Measurements from ENCODE around the gene PNPLA7. TPM values are rescaled to one million over a fixed set of nuclear protein-coding genes. Genes with fewer than 3 reads are reported as not detected.

The PNPLA7 gene
- total RNA-seq, 2 donors from 2014 or later: 6.8 to 8.2 TPM

DNA sequence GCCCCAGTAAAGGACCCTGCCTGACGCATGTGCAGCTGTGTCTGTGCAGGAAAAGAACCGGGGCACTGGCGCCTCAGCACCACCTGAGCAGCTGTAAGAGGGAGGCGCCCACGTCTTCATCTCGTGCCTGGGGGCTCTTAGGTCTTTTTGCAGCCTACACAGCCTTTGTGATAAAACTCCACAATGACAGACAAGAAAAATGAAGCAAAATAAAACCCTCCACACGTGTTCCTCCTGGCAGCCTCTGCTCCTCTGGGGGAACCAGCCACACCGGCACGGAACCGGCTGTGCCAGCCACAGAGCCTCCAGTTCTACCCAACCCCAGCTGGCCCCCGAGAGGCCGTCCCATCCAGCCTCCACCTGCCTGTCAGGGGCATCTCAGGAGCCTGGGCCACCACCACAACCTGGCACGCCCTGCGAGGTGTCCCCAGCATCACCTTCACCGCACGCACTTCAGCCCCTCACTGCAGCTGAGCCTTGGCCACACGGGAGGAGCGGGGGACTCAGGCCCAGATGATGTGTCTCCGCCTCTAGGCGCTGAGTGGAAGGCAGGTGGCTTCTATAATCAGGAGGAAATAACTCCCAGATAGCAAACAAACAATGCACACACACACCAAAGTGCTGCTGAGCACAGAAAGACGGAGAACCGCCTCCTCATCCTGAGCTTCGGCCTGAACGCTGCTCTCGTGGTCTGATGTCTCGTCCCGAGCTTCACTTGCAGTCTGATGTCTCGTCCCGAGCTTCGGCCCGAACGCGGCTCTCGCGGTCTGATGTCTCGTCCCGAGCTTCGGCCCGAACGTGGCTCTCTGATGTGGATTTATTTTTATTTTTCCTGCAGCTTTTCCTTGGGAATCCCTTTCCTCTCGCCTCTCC is 62.5 kb downstream of the PNPLA7 start:
- Mint-ChIP-seq H3K36me3 (ENCODE audit: insufficient read depth in 2 of 2) (no peaks in the 10 kb centered on the region), H3K9me3 (no peaks in the 10 kb centered on the region), H3K4me3 (no peak overlapping the region)

DNA sequence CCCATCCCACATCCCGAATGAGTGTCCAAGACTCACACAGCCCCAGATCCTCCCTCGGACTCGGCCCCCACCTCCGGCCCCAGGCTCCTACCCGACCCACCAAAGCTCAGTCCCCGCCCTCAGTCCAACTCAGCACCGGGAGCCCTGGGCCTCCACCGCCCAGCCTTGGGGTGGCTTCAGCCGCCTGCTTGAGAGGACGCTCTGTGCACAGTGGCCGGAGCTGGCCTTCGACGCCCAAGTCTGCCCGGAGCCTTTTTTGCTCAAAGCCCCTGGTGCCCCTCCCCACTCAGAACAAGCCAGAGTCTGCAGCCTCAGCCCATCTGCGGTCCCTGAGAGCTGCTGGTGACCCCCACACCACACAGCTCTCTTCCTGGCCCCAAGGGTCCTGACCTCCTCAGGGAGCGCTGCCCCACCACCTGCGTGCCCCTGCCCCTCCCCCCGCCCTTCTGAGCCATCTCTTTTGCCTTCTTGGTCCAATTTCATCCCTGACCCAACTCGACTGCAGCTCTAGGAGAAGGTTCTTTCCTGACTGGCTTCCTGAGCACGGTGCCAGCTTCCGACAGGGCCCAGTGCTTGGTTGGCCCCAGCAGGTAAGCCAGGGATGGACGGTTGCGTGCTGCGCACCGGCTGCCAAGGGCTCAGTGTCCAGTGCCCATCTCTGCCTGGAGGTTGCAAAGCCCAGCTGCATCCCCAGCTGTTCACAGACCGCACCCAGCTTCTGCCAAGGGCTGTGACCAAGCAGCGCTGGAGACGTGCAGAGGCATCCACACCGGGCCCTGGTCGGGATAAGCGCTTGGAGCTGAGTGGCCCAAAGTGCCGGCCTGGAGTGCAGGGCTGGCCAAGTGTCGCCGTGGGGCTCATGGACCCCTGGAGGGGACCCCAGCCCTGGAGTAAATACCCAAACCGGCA is 63.4 kb downstream of the PNPLA7 start:
- Mint-ChIP-seq H3K36me3 (ENCODE audit: insufficient read depth in 2 of 2) (no peaks in the 10 kb centered on the region), H3K4me1 (ENCODE audit: low read depth) (peaks cover 5% of the 10 kb centered on the region), H3K27ac (no peak overlapping the region), H3K9me3 (no peaks in the 10 kb centered on the region), H3K27me3 (ENCODE audit: low read depth) (no peaks in the 10 kb centered on the region), H3K4me3 (no peak overlapping the region)
- ATAC-seq (replicated peaks in 1 of 2): no peak
- DNase-seq: no peak

More for the DNA sequence above, 62.5 kb downstream of the PNPLA7 start:
- Mint-ChIP-seq H3K27me3 (ENCODE audit: low read depth) (no peaks in the 10 kb centered on the region), H3K4me1 (ENCODE audit: low read depth) (no peaks in the 10 kb centered on the region), H3K27ac (no peak overlapping the region)
- ATAC-seq (replicated peaks in 1 of 2): no peak
- DNase-seq: no peak

DNA sequence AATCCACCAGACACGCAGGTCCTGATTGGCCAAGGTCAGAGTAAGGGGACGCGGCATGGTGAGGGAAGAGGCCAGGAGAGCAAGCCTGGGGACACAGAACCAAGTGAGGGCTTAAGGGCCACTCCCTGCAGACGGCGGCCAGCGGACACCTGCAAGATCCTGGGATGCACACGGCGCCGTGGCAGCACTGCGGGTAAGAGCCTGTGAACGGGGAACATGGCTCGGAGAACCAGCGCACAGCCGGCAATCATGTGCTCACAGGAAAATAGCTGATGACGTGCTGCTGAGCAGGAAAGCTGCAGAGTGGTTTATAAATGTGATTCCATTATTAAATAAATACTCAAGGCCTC is 64.1 kb downstream of the PNPLA7 start:
- H3K27ac Mint-ChIP-seq: no peak overlapping the region
- H3K4me1 Mint-ChIP-seq (ENCODE audit: low read depth): peaks cover 5% of the 10 kb centered on the region
- H3K27me3 Mint-ChIP-seq (ENCODE audit: low read depth): no peaks in the 10 kb centered on the region
- H3K9me3 Mint-ChIP-seq: no peaks in the 10 kb centered on the region
- ATAC-seq (replicated peaks in 1 of 2) (no peak), DNase-seq (no peak)
- H3K36me3 Mint-ChIP-seq (ENCODE audit: insufficient read depth in 2 of 2): no peaks in the 10 kb centered on the region
- H3K4me3 Mint-ChIP-seq: no peak overlapping the region

DNA sequence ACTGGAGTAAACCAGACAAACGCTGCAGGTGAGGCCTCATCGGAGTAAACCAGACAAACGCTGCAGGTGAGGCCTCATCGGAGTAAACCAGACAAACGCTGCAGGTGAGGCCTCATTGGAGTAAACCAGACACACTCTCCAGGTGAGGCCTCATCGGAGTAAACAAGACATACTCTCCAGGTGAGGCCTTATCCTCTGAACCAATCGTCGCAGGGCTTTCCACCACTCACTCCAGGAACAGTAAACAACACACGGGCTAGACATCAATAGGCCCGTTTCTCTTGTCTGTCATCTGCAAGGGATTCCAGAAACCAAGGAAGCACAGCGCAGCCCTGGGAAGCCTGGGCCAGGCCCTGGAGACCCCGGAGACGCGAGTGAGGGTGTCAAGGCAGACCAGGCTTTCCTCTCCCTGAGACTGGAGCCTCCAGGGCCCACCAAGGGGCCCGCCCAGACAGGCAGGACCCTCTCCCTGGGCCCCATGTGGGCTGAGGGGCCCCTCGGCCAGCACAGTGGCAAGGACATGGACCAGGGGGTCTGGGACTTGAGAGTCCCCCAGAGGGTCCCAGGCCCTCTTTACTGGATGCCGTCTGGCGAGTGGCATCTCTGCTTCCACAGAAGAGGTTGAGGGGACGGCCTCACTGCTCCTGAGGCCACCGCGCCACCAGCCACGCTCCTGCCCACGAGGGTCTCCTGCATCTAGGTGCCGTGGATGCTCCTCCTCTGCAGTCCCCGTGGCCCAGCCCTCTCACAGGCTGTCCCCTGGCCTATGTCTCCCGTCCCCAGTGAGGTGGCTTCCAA is 64.7 kb downstream of the PNPLA7 start:
- no peak overlapping the region for H3K27ac Mint-ChIP-seq
- H3K4me1 Mint-ChIP-seq (ENCODE audit: low read depth): peaks cover 5% of the 10 kb centered on the region
- no peak for DNase-seq
- no peaks in the 10 kb centered on the region for H3K36me3 Mint-ChIP-seq (ENCODE audit: insufficient read depth in 2 of 2)
- no peak overlapping the region for H3K4me3 Mint-ChIP-seq
- no peaks in the 10 kb centered on the region for H3K27me3 Mint-ChIP-seq (ENCODE audit: low read depth)
- H3K9me3 Mint-ChIP-seq: no peaks in the 10 kb centered on the region
- ATAC-seq (replicated peaks in 1 of 2): no peak

DNA sequence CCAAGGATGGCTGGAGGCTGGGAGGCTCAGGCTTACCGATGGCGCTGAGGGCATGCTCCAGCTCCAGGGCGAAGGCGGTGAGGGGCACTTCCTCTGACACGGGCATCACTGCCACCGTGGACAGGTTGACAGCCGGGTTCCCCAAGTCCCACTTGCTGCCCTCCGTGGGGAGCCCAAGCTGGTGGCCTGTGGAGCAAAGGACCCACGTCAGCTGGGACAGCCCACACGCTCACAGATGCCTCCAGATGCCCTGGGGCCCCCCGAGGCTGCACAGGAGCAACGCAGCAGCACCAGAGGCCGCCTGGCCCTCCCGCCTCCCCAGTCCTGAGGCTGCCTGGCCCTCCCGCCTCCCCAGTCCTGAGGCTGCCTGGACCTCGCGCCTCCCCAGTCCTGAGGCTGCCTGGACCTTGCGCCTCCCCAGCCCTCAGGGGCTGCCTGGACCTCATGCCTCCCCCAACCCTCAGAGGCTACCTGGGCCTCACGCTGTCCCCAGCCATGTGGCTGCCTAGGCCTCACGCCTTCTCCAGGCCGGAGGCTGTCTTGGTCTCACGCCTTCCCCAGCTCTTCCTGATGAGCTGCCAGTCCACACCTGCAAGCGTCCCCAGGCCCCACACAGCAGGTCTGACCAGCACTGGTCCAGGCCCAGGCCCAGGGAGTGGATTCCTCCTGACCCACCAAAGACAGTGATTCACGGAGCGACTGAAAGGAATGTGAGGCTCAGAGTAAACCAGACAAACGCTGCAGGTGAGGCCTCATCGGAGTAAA is 65.5 kb downstream of the PNPLA7 start:
- no peak overlapping the region for H3K27ac Mint-ChIP-seq
- H3K36me3 Mint-ChIP-seq (ENCODE audit: insufficient read depth in 2 of 2): no peaks in the 10 kb centered on the region
- ATAC-seq (replicated peaks in 1 of 2) (no peak), DNase-seq (no peak)
- H3K9me3 Mint-ChIP-seq: no peaks in the 10 kb centered on the region
- no peak overlapping the region for H3K4me3 Mint-ChIP-seq
- H3K4me1 Mint-ChIP-seq (ENCODE audit: low read depth): peaks cover 5% of the 10 kb centered on the region
- H3K27me3 Mint-ChIP-seq (ENCODE audit: low read depth): no peaks in the 10 kb centered on the region

DNA sequence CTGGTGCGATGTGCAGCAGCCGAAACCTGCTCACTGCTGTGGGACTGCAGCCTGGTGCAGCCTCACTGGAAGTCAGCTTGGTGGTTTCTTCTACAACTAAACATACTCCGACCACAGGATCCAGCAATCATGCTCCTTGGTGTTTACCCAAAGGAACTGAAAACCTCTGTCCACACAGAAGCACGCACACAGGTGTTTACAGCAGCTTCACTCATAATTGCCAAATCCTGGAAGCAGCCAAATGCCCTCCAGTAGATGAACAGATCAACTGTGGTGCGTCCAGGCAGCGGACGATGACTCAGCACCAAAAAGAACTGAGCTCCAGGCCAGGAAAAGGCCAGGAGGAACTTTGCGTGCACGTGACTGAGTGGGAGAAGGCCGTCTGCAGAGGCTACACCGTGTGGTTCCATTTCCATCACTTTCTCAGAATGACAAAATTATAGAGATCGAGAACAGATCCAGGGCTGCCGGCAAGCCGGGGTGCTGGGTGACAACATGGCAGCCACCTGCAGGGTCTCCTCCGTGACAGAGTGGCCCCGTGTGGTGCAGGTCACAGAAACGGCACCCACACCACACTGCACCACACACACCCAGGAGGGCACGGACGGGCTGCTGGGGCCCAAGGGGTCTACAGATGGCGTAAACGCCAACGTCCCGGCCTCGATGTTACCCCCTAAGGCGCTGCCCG is 68.0 kb downstream of the PNPLA7 start:
- no peak overlapping the region for H3K27ac Mint-ChIP-seq

DNA sequence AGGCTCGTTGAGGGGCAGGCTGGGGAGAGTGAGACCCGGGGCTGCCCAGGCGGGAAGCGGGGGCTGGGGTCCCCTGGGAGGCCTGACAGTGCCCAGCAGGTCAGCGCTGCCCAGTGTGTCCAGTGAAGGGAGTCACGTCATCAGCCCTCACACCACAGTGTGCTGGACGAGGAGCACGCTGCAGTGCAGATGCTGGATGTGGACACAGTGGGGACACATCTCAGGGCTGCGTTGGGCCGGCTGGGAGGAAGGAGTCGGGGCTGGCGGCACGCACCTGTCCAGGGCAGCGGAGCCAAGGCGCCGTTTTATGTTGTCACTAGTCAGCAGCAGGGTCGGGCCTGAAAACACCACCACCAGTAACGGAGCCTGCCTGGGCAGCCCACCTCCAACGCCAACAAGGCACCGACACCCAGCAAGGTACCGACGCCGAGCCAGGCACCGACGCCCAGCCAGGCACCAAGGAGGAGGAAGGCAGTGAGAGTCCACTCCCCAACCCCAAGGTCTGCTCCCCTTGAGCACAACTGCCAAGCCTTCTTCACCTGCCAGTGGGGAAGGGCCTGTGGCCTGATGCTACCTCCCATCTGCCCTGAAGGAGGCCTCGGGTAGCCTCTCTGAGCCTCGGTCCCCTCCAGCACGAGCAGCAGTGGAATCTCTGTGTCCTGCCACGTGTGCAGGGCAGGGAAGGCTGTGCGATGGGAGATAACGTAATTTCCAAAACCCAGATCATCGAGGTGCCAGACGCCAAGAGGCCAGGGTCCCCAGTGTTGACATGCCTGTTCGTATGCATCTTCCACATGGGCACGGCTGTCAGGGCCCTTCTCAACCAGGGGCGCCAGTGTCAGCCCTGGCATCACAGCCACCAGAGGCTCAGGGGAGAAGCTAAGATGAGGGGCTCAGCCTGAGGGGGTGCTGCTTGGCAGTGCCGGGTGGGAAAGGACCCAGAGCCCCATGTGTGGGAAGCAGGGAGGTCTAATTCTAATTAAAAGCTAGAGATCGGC is 69.2 kb downstream of the PNPLA7 start:
- H3K27me3 Mint-ChIP-seq (ENCODE audit: low read depth): no peaks in the 10 kb centered on the region
- peaks cover 5% of the 10 kb centered on the region for H3K4me1 Mint-ChIP-seq (ENCODE audit: low read depth)
- H3K4me3 Mint-ChIP-seq: no peak overlapping the region
- peaks cover 3% of the 10 kb centered on the region in 2 donors for H3K9me3 Mint-ChIP-seq
- ATAC-seq (replicated peaks in 1 of 2) (no peak), DNase-seq (no peak)
- no peak overlapping the region for H3K27ac Mint-ChIP-seq
- H3K36me3 Mint-ChIP-seq (ENCODE audit: insufficient read depth in 2 of 2): peaks cover 3% of the 10 kb centered on the region in 2 donors

More for the DNA sequence above, 68.0 kb downstream of the PNPLA7 start:
- H3K9me3 Mint-ChIP-seq: no peaks in the 10 kb centered on the region
- H3K27me3 Mint-ChIP-seq (ENCODE audit: low read depth): no peaks in the 10 kb centered on the region
- peaks cover 5% of the 10 kb centered on the region for H3K4me1 Mint-ChIP-seq (ENCODE audit: low read depth)
- DNase-seq (no peak), ATAC-seq (replicated peaks in 1 of 2) (no peak)
- no peak overlapping the region for H3K4me3 Mint-ChIP-seq
- no peaks in the 10 kb centered on the region for H3K36me3 Mint-ChIP-seq (ENCODE audit: insufficient read depth in 2 of 2)

DNA sequence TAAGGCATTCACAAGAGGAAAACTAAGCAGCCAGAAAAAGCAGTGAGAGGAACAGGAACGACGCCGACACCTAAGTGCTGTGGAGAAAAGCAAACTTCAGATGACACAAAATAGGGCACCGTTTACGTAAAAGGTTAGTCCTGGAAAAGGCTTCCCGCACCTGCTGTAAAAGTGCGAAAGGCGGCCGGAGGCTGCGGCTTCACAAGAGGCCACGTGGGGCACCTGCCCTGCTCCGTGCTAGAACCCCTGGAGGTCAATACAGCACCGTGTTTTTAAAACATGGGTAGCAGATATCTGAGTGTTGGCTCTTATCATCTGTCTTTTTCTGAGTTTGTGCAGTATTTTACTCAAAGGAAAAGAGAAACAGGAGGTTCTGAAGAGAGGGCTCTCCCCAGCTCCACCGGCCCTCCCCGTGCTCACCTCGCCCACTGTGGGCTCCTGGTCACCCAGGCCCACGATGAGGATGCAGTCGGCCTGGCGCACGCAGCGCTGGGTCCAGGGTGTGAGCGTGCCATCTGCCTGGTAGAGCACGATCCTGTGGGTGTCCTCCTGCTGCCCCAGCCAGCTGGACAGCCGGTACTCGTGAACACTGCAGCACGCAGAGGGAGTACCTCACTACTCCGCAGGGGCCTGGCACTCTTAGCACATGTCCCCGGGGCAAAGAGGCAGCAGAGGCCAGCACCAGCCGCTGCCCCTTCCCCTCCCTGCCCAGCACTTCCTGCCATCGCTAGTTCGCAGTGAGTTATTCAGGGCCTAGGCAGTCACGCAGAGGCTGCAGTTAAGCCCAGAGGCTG is 70.1 kb downstream of the PNPLA7 start:
- Mint-ChIP-seq H3K27ac (no peak overlapping the region), H3K27me3 (ENCODE audit: low read depth) (no peaks in the 10 kb centered on the region), H3K4me3 (no peak overlapping the region), H3K4me1 (ENCODE audit: low read depth) (peaks cover 5% of the 10 kb centered on the region), H3K9me3 (peaks cover 6% of the 10 kb centered on the region in 2 donors), H3K36me3 (ENCODE audit: insufficient read depth in 2 of 2) (peaks cover 6% of the 10 kb centered on the region in 2 donors)
- ATAC-seq (replicated peaks in 1 of 2): no peak
- DNase-seq: no peak

DNA sequence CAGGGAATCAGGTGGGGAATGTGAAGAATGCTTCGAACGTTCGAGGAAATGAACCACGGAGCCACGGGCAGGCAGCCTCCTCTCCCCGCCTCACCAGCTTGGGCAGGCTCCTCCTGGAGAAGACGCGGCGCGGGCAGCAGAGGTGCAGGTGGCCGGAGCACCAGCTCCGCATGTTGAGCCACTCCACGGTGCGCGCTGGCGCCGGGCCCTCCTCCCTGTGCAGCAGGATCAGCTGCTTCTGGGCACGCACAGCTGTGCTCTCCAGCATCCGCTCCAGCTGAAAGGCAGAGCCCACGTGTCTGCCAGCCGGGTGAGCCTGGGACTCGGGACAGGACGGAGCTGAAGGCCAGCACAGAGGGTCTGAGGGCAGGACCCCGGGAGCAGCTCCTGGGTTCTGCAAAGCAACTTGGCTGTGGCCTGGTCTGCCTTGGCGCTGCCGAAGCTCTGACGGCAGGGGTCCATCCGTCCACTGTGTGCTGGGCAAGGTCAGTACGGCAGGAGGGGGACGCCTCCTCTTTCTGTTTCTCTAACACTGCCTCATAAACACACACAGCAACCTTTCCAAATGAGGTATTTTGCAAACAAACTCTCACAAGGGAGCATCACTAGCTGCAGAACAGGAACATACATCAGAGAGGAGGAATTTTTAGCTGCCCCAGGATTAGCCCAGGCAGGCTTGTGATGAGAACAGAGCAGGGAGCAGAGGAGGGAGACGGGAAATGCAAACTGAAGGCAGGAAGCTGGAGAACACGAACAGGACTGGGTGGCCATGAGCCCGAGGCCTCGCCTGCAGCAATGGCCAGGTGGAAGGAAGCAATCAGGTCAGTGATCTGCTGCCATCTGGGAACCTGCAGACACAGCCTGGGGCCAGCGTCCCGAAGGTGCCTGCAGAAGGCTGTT is 71.0 kb downstream of the PNPLA7 start:
- Mint-ChIP-seq H3K27ac (no peak overlapping the region), H3K4me1 (ENCODE audit: low read depth) (peaks cover 5% of the 10 kb centered on the region)
- DNase-seq: no peak

DNA sequence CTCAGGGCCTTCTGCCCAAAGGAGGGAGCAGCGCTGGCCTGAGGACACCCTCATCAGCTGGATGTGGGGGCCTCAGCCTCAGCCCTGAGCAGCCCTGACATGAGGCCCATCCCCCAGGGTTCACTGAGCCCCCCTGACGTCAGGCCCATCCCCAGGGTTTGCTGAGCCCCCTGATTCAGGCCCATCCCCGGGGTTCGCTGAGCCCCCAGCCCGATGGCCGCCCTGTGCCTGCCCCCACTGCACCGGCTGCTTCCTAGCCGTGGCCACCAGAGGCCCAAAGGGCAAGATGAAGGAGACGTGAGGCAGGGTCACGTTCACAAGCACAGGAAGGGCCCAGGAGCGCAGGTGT is 71.6 kb downstream of the PNPLA7 start:
- Mint-ChIP-seq H3K27ac (no peak overlapping the region), H3K36me3 (ENCODE audit: insufficient read depth in 2 of 2) (peaks cover 13 to 15% of the 10 kb centered on the region in 2 donors), H3K4me3 (no peak overlapping the region), H3K9me3 (peaks cover 9 to 11% of the 10 kb centered on the region in 2 donors), H3K27me3 (ENCODE audit: low read depth) (no peaks in the 10 kb centered on the region), H3K4me1 (ENCODE audit: low read depth) (peaks cover 5% of the 10 kb centered on the region)
- DNase-seq: no peak
- no peak for ATAC-seq (replicated peaks in 1 of 2)

More for the DNA sequence above, 71.0 kb downstream of the PNPLA7 start:
- Mint-ChIP-seq H3K27me3 (ENCODE audit: low read depth) (no peaks in the 10 kb centered on the region), H3K9me3 (peaks cover 7 to 9% of the 10 kb centered on the region in 2 donors), H3K4me3 (no peak overlapping the region), H3K36me3 (ENCODE audit: insufficient read depth in 2 of 2) (peaks cover 10% of the 10 kb centered on the region in 2 donors)
- no peak for ATAC-seq (replicated peaks in 1 of 2)
